Esophagus muscularis mucosa (tissue), 4 donors: Measurements from ENCODE around the gene MFSD11. TPM values are rescaled to one million over a fixed set of nuclear protein-coding genes. Genes with fewer than 3 reads are reported as not detected.

Source experiments
- DNase-seq: peaks from one replicate; pipeline ENCODE4 v3.0.0-alpha.2; 2017; ENCODE audit errors: extremely low spot score
- H3K27ac ChIP-seq, 4 donors: fragments of 200-600 bp; sonication (generic); replicated peaks in 1 of 4; 1 replicate in 3 of 4; 2 replicates in 1 of 4; pipeline ENCODE4 v1.5.1; 2016 to 2019; ENCODE audit warnings: mild to moderate bottlenecking in 1 of 4
- H3K27me3 ChIP-seq, 4 donors: fragments of 200-600 bp; sonication (generic); one replicate each; pipeline versions ENCODE4 v1.5.1 to v1.6.0; 2016 to 2019
- H3K36me3 ChIP-seq, 4 donors: fragments of 200-600 bp; sonication (generic); one replicate each; pipeline ENCODE4 v1.5.1; 2016 to 2019
- H3K4me1 ChIP-seq, 4 donors: fragments of 200-600 bp; sonication (generic); one replicate each; pipeline ENCODE4 v1.5.1; 2016 to 2019
- H3K4me3 ChIP-seq, 4 donors: fragments of 200-600 bp; sonication (generic); 1 replicate in 2 of 4; 2 replicates in 2 of 4; pipeline ENCODE4 v1.5.1; 2016 to 2019; ENCODE audit warnings: mild to moderate bottlenecking in 4 of 4, moderate library complexity in 1 of 4
- H3K9me3 ChIP-seq, 4 donors: fragments of 200-600 bp; sonication (generic); 1 replicate in 3 of 4; 2 replicates in 1 of 4; pipeline ENCODE4 v1.5.1; 2016 to 2019
- CTCF ChIP-seq, 3 experiments: fragments of 200-600 bp in 2 of 3; fragments of 450-650 bp in 1 of 3; sonication (generic) in 2 of 3; IDR thresholded peaks; one replicate each; pipeline ENCODE4 v1.5.1; 2017 to 2019; ENCODE audit warnings: antibody characterized with exemption in 3 of 3, mild to moderate bottlenecking in 2 of 3, moderate library complexity in 1 of 3
- EP300 ChIP-seq: sonication (generic); formaldehyde crosslinking; IDR thresholded peaks from one replicate; pipeline ENCODE4 v1.6.1; 2017; ENCODE audit warnings: antibody characterized with exemption
- POLR2A ChIP-seq: fragments of 450-650 bp; IDR thresholded peaks from one replicate; pipeline ENCODE4 v1.6.1; 2017; ENCODE audit warnings: antibody characterized with exemption, moderate library complexity, mild to moderate bottlenecking, low read depth
- POLR2AphosphoS5 ChIP-seq, 2 donors: sonication (generic); formaldehyde crosslinking; IDR thresholded peaks; one replicate each; pipeline ENCODE4 v1.6.1; 2017; ENCODE audit warnings: antibody characterized with exemption in 2 of 2
- WGBS: methylation state at CpG from one replicate; pipeline ENCODE4 v1.1.5; 2018; 5-methylcytosine and 5-hydroxymethylcytosine counted together
- intact Hi-C: fragments of 100-400 bp; cut with DNase I; formaldehyde crosslinking; loops from one replicate; pipeline ENCODE4 v1.15.1; 2023
- total RNA-seq, 4 donors: library from RNA; depleted of rRNA; stranded (reverse); fragments of >200 nt; gene quantifications; one replicate each; pipeline versions ENCODE4 v1.1.0 to v1.2.1, GENCODE V29; 2016

MFSD11 gene
- total RNA-seq, 4 donors from 2014 or later: 17.1 to 22.4 (median 18.8) TPM

GRCh38 chr17:76702941-76703637, 34.8 kb upstream of the MFSD11 start:
- Histone ChIP-seq H3K4me3 (no peak overlapping the region), H3K9me3 (no peaks in the 10 kb centered on the region), H3K27me3 (no peaks in the 10 kb centered on the region), H3K36me3 (peaks cover 0 to 4% (median 0%) of the 10 kb centered on the region in 4 donors), H3K4me1 (peaks cover 84 to 99% (median 96%) of the 10 kb centered on the region in 4 donors), H3K27ac (peak overlapping the region; percentile 89 to 96 (median 93))
- 82% methylated on average over 10 of the region's 10 CpGs for WGBS
- intact Hi-C loops: no loop called here
- no peak for DNase-seq
- TF ChIP-seq EP300: no peak
- no peak for TF ChIP-seq POLR2A
- no peak for TF ChIP-seq CTCF (IDR thresholded peaks at IDR 0.05)
- no peak for TF ChIP-seq POLR2AphosphoS5 (IDR thresholded peaks at IDR 0.05)

GRCh38 chr17:76704805-76705204, 33.1 kb upstream of the MFSD11 start:
- no peak for DNase-seq
- TF ChIP-seq CTCF (IDR thresholded peaks at IDR 0.05): no peak
- no peak for TF ChIP-seq POLR2A
- TF ChIP-seq POLR2AphosphoS5 (IDR thresholded peaks at IDR 0.05): no peak
- TF ChIP-seq EP300: no peak
- peaks cover 79 to 99% (median 96%) of the 10 kb centered on the region in 4 donors for H3K4me1 ChIP-seq
- 19% methylated on average over 4 of the region's 4 CpGs for WGBS
- intact Hi-C loops: no loop called here
- peak overlapping the region; percentile 49 to 98 (median 97) for H3K27ac ChIP-seq
- no peak overlapping the region for H3K4me3 ChIP-seq
- no peaks in the 10 kb centered on the region for H3K27me3 ChIP-seq
- H3K9me3 ChIP-seq: no peaks in the 10 kb centered on the region
- peaks cover 0 to 2% (median 0%) of the 10 kb centered on the region in 4 donors for H3K36me3 ChIP-seq

GRCh38 chr17:76706817-76707216, 31.1 kb upstream of the MFSD11 start:
- WGBS: 62% methylated on average over 3 of the region's 3 CpGs
- no peaks in the 10 kb centered on the region for H3K9me3 ChIP-seq
- no peaks in the 10 kb centered on the region for H3K36me3 ChIP-seq
- peak overlapping the region; percentile 97 to 98 (median 98) for H3K27ac ChIP-seq
- intact Hi-C loops: no loop called here
- TF ChIP-seq POLR2AphosphoS5 (IDR thresholded peaks at IDR 0.05): no peak
- no peak for TF ChIP-seq EP300
- no peak for TF ChIP-seq CTCF (IDR thresholded peaks at IDR 0.05)
- TF ChIP-seq POLR2A: no peak
- H3K4me3 ChIP-seq: no peak overlapping the region
- DNase-seq: no peak
- H3K27me3 ChIP-seq: no peaks in the 10 kb centered on the region
- H3K4me1 ChIP-seq: peaks cover 68 to 89% (median 87%) of the 10 kb centered on the region in 4 donors

- H3K9me3 ChIP-seq: no peaks in the 10 kb centered on the region
- TF ChIP-seq POLR2A (no peak), CTCF (IDR thresholded peaks at IDR 0.05) (peak; percentile 42 to 49 (median 48)), EP300 (no peak), POLR2AphosphoS5 (IDR thresholded peaks at IDR 0.05) (peak; percentile 33 to 46)
- H3K4me3 ChIP-seq: peak overlapping the region; percentile 78 to 98 (median 80)
- 40% methylated on average over 14 of the region's 14 CpGs for WGBS
- H3K27ac ChIP-seq: peak overlapping the region; percentile 97 to 98 (median 98)
- peaks cover 0 to 7% (median 5%) of the 10 kb centered on the region in 4 donors for H3K36me3 ChIP-seq
- no peaks in the 10 kb centered on the region for H3K27me3 ChIP-seq
- intact Hi-C loops: no loop called here
- H3K4me1 ChIP-seq: peaks cover 61 to 88% (median 84%) of the 10 kb centered on the region in 4 donors
- no peak for DNase-seq
Observed at GRCh38 chr17:76707985-76708807, 29.7 kb upstream of the MFSD11 start.
